22Rv1 (cell line): ENCODE results near the gene FAM217B.

Experiments used
- ZFX ChIP-seq: fragments of 450-650 bp; IDR thresholded peaks from 2 replicates; pipeline ENCODE4 v1.6.1; 2017; ENCODE audit warnings: antibody characterized with exemption, borderline replicate concordance
- TF ChIP-seq, protein P1 (sequence below): fragments of 450-650 bp; IDR thresholded peaks from 2 replicates; pipeline ENCODE4 v1.5.1; 2017; ENCODE audit warnings: mild to moderate bottlenecking

GRCh38 chr20:59945175-59945574 lies 5.0 kb downstream of the FAM217B start:
- TF ChIP-seq, protein P1, sequence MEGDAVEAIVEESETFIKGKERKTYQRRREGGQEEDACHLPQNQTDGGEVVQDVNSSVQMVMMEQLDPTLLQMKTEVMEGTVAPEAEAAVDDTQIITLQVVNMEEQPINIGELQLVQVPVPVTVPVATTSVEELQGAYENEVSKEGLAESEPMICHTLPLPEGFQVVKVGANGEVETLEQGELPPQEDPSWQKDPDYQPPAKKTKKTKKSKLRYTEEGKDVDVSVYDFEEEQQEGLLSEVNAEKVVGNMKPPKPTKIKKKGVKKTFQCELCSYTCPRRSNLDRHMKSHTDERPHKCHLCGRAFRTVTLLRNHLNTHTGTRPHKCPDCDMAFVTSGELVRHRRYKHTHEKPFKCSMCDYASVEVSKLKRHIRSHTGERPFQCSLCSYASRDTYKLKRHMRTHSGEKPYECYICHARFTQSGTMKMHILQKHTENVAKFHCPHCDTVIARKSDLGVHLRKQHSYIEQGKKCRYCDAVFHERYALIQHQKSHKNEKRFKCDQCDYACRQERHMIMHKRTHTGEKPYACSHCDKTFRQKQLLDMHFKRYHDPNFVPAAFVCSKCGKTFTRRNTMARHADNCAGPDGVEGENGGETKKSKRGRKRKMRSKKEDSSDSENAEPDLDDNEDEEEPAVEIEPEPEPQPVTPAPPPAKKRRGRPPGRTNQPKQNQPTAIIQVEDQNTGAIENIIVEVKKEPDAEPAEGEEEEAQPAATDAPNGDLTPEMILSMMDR = no peak
- no peak for TF ChIP-seq ZFX
